ELR (cell line): Measurements from ENCODE around the gene CLCN7.
A peak's percentile ranks its signal among the peaks of the same experiment; 100 is the strongest.

Source experiments
- DNase-seq: peaks from one replicate; pipeline ENCODE4 v3.0.0-alpha.2; 2015; ENCODE audit warnings: low read depth

CLCN7 gene

DNA sequence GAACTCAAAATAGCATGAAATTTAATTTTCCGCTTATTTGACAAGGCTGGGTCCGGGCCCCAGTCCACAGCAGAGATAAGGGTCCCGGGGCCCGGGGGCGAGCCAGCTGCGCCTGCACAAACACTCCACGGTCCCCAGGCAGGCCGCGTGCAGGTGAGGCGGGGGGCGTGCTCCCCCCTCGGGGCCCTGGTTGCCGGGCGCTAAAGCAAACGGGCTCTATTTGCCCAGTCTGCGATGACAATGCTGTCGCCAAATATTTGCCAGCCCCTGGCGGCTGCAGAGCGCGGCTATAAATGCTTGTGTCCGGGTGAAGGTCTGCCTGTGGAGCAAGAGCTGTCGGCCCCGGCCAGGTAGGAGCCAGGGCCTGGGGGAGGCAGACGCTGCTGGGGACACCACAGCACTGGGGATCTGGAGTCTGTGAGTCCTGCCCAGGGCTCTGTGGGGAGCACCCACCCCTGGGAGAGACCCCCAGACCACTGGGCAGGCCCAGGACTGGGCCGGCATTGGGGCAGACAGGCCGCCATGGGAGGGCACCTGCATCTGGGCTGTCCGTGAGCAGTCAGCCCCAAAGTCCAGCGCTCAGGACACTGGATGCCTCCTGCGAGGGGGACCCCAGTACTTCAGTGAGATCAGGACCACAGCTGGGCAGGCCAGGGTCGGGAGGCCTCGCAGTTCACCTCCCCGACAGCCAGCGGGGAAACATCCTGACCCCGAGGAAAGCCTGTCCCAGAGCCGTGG lies 43.9 kb downstream of the CLCN7 start, which contains the start of gene PERCC1:
TSS of gene PERCC1 (plus strand) at position 320 of the 738 bp plus-strand sequence. CDS start 1,516 bp downstream, outside the sequence.
- no peak for DNase-seq

GRCh38 chr16:1430214-1430758 lies 44.5 kb downstream of the CLCN7 start:
- no peak for DNase-seq

DNA sequence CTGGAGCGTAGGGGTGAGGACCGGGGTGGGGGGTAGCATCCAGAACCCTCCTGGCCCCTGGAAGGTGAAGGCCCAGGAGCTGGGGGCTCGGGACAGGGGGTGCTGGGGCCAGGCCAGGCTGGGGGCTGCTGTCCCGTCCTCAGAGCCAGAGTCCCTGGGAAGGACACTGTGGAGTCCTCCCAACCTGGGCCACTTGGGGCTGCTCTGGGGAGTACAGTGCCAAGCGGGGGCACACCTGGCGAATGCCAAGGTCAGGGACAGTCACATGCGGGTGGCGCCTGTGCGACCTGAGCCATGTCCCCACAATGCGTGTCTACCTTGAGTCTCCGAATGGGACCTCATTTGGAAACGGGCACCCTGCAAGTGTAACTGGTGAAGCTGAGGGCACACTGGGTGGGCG lies 45.2 kb downstream of the CLCN7 start:
- DNase-seq = no peak

DNA sequence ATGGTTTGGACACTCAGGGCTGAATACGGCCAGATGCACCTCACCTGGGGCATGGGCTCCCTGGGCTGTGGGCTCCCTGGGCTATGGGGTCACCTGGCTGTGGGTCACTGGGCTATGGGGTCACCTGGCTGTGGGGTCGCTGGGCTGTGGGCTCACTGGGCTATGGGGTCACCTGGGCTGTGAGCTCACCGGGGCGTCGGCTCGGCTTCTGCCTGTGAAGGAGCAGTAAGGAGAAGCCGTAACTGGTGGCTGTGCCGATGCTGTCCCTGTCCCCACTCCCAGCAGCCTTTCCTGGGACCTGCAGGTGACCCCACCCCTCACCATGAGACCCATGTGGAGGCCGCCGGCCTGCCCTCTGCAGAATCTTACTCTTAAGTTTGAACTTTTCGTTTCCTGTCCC lies 45.8 kb downstream of the CLCN7 start:
- no peak for DNase-seq

- DNase-seq = peak; percentile 19
These were observed 46.3 kb downstream of the CLCN7 start for GRCh38 chr16:1428511-1428910.

GRCh38 chr16:1427473-1428461 lies 47.1 kb downstream of the CLCN7 start:
- no peak for DNase-seq

DNA sequence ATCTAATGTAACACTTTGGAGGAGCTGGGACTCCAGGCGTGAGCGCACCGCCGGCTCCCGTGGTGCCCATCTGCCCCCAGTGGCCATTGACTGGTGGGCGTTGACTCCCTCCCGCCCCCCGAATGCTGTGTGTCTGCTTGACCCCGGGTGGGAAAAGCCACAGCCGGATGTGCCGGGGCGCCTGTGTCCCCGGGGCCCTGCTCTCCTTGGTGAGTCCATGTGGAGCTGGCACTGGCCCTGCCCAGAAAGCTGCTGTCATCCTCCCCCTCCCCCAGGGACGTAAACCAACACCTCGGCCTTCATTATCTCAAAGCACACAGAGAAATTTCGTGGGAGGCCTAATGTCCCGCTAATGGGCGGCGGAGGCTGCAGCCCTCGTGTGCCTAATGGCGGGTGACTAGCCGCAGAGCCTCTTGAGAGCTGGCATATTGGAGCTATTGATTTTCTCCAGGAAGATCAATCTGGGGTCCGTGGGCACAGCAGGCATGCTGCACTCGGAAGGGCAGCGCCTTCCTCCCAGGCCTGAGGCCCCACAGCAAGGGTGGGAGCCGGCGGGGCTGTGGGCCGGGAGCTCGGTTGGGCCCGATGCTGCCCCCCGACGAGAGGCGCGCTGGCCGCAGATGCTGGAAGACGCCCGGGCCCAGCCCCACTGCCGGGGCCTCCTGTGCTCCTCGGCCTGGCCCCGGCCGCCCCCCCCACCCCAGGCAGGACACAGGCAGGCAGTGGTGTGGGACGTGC lies 47.9 kb downstream of the CLCN7 start:
- no peak for DNase-seq

DNA sequence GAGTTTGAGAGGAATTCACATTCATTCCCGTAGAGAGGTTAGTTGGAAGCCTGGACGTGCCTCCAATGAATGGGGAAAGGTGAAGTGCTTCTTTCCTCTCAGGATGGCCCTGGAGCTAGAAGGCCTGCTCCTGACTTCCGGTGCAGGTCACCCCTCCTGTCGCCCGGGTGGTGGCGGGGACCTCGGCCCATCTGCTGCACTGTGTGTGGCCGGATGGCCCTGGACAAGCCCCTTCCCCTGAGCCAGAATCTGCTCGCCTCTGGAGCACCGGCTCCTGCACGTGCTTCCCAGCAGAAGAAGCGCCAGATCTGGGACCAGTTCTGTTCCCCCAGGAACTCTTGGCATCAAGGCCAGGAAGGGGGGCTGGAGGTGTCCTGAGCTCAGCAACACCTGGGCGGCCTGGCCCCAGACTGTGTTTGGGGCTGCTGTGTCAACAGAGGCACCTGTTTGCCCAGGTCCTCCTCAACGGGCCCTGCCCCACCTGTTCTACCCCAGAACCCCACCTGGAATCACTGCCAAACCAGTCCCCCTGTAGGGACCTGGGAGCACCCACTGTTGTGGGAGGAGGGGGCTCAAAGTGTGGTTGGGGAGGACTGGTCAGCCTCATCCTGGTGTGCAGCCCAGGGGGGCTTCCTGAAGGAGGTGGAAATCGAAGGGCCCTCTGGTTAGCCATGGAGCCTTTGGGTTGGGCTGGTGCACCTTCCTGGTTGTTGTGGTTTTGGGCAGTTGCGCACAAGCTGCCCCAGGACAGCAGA lies 49.0 kb downstream of the CLCN7 start:
- DNase-seq = no peak

GRCh38 chr16:1424028-1424427 lies 50.8 kb downstream of the CLCN7 start:
- no peak for DNase-seq

- no peak for DNase-seq
These were observed 52.8 kb downstream of the CLCN7 start for GRCh38 chr16:1422076-1422475.

DNA sequence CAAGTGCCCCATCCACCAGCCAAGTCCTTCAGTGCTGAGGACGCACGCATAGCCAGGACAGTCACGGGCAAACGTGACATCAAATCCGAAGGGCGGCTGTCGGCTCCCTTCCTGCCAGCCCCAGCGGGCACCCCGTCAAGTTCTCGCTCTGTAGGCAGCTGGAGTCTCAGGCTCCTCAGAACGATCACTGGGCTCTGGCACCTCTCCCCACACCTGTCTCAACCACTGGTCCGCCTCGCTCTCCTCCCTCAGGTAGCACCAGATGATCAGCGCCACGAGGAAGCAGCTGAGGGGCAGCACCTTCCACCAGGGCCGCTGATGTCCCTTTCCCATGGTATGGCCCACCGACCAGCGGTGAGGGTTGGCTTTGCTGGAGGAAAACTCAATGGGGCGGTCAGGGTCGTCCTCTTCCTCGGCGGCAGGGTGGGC lies 54.7 kb downstream of the CLCN7 start:
- DNase-seq = peak; percentile 19

DNA sequence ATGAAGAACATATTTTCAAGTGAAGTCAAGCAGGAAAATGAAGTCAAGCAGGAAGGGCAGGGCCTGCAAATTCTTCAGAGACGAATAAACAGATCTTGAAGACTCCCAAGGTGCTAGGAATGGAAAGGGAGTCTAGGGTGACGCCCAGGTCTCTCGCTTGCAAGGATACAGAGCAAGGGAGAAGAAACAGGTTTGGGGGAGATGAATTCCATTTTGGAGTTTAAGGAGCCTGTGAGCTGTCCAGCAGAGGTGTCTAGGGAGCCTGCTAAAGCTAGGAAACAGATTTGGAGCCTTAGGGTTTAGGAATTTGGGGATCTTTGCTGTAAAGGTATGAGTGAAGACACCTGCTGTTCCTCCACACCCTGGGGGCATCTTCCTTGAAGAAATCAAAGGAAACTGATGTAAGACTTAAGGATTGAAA lies 58.3 kb downstream of the CLCN7 start:
- DNase-seq = peak; percentile 16

- DNase-seq = peak; percentile 65
These were observed 60.1 kb downstream of the CLCN7 start, which contains the start of gene UNKL for GRCh38 chr16:1414532-1415260. UNKL (minus strand) TSS chr16:1414704; CDS start chr16:1414691, 13 bp downstream.

- DNase-seq = peak; percentile 49
These were observed 60.9 kb downstream of the CLCN7 start for GRCh38 chr16:1413684-1414531.

DNA sequence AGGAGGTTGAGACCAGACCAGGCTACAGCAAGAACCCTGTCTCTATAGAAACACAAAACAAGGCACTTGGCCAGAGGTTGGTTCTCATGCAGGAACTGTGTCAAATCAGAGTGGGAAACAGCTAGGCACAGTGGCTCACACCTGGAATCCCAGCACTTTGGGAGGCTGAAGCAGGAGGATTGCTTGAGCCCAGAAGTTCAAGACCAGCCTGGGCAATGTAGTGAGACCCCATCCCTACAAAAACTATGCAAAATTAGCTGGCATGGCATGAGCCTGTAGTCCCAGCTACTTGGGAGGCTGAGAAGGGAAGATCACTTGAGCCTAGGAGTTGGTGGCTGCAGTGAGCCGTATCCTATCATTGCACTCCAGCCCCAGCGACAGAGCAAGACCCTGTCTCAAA lies 62.0 kb downstream of the CLCN7 start:
- no peak for DNase-seq

DNA sequence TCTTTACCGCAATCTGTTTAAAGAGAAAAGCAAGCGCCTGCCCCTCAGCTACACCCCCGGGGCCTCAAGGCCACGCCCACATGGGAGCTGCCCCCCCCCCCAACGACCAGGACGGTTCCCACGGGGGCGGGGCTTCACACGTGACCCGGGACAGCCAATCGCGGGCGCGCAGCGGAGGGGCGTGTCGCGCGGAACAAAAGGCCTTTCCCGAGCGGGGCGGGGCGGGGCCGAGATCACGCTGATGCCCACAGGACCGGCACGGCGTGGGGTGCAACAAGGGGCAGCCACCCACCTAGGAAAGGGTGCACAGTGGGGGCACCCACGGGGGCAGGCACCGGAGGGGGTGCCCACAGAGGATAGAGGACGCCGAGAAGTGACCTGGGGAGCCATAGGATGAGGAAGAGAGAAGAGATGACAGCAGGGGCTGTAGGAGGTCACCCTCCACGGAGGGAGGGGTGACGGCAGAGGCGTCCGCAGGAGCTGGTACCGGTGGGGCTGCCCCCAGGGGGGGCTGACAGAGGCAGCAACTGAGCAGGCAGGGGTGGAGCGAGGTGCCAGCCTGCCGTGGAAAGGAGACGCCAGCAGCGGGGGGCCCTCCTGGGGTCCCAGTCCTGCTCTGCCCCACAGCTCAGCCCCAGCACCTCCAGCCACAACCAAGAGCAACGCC lies 66.5 kb downstream of the CLCN7 start:
- peak; percentile 91 for DNase-seq

- DNase-seq = no peak
These were observed 67.1 kb downstream of the CLCN7 start for GRCh38 chr16:1407753-1408152.

GRCh38 chr16:1403733-1404132 lies 71.1 kb downstream of the CLCN7 start:
- no peak for DNase-seq

GRCh38 chr16:1403036-1403435 lies 71.8 kb downstream of the CLCN7 start:
- DNase-seq = no peak
